ENCODE measurements around the gene TMEM236.

The TMEM236 gene

DNA sequence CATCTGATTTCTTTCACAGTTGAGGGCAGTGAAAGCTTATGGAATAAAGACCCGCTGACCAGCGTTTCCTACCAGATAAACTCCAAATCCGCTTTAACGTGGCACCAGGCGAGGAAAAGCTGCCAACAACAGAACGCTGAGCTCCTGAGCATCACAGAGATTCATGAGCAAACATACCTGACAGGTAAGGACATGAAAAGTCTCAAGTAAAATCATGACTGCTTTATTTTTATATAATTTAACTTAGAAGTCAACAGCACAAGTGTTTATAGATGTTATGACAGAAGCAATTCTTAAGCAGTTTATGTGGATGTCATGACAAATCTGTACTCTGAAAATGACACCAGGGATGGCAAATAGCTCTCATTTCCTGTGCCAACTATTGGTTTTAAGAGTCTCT lies 81.7 kb downstream of the TMEM236 start:
- no peak for DNase-seq

- DNase-seq, result no peak
These were observed 83.7 kb downstream of the TMEM236 start for GRCh38 chr10:17835688-17836087.

DNA sequence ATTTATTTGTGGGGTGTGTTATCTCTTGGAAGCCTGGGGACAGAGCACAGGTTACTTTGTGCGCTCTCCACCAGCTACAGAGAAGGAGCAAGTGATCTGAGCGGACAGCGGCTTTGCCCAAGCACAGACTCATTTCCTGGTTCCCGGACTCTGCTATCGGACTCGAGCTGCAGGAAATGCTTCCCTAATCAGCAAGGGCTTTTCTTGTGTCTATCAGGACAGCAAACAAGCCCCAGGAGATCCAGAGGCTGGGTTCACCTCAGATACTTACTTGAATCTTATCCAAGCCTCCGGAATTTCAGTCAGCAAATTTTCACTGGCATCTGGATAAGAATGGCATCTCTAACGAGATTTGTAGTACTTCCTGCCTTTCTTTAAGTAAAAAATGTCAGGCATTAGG lies 84.9 kb downstream of the TMEM236 start:
- no peak for DNase-seq

GRCh38 chr10:17838080-17838648 lies 86.2 kb downstream of the TMEM236 start:
- DNase-seq, result no peak

DNA sequence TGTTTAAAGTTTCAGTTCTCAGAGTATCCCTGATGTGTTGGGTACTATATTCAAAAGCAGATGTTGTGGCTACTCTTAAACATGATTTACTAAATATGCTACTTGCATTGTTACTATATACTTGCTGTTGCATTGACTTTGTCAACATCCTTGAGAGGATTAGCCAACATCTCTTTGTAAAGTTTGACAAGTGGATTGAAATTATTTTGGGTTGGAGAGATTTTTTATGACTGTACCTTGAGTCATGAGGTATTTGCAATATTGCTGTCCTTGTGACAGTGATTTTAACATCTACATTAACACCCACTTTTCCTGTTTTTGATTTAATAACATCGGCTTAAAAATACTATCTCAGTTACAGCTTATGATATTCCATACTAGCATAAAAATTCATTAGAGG lies 89.0 kb downstream of the TMEM236 start:
- no peak for DNase-seq

- DNase-seq, result no peak
These were observed 90.6 kb downstream of the TMEM236 start for GRCh38 chr10:17842641-17843040.

- DNase-seq, result no peak
These were observed 95.7 kb downstream of the TMEM236 start for GRCh38 chr10:17847585-17848296.

DNA sequence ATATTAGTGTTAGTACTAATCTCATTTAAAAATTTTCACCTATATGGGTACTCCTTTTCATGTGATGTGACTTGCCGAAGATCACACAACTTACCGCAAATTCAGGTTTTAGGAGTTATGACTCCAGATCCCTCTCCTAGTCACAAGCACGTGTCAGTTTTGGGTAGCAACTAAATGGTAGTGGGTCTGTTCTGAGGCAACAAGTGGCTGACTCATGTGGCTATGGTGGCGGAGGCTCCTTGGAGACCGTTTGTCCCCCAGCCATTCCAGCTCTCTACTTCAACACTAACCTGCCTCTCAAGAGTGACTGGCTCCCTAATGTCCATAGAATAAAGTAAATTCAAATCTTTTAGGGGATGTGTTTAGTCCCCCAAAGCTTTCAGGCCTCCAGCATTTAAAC lies 96.6 kb downstream of the TMEM236 start:
- no peak for DNase-seq

All from activated gamma-delta T cell treated with Interleukin-2 at 50 U/mL for 16 hours (primary cell).